HG02852 (cell line): ENCODE results near the gene HMGXB3.
"Not testable (repeated sequence)": the region's sequence is repeated elsewhere in the genome, so short reads cannot be mapped to it uniquely, and the experiment has no call there.

ENCODE experiments used
- ATAC-seq: cut with Tn5 transposase; IDR thresholded peaks from one replicate; pipeline ENCODE4 v1.9.1; 2021; ENCODE audit warnings: mild to moderate bottlenecking, moderate library complexity; ENCODE audit not compliant: unreplicated experiment

HMGXB3 gene

DNA sequence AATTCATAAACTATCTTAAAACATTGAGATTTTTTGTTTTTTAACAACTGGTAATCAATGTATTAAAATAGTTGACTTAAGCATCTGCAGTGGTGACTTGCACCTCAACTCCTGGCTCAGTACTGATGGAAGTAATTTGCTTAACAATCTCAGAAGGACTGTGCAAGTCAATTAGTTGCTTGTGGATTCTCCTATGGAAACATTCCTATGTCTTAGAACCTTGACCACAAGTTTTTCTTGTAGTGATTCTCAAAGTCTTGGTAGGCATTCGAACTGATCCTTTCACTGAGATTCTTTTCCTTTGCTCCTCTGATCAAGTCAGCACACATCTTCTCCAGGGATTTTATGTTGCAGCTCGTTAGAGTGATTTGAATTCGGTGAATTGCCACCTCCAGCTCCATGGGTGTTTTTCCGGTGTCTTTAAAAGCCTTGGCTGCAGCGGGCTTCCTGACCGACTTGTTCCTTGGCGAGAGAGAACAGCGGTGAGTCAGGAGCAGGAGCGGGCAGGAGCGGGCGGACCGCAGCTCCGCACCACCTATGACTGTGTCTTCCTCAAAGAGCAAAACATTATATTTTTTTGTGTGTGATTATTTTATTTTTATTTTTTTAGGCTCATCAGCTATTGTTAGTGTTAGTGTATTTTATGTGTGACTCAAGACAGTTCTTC lies 21.1 kb downstream of the HMGXB3 start:
- no peak for ATAC-seq

GRCh38 chr5:150022158-150022531 lies 21.6 kb downstream of the HMGXB3 start:
- ATAC-seq: no peak

GRCh38 chr5:150022681-150023080 lies 22.1 kb downstream of the HMGXB3 start:
- no peak for ATAC-seq

DNA sequence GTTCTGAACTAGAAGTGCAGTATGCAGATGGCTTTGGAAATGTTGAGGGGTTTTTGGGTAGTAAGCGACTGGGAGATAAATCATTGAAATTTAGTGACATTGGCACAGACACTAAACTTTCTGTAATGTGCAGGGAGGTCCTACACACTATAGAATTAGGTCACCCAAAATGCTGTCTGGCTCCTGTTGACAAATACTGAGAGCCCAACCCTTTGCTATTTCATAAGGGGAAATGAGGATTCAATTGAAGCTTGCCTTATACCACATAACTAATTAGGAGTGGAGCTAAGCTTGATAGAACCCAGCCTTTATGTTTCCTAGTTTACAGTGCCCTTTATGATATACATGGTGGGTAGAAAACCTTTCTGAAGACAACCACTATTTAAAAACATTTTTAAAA lies 22.6 kb downstream of the HMGXB3 start:
- ATAC-seq: no peak

- no peak for ATAC-seq
These were observed 23.9 kb downstream of the HMGXB3 start for GRCh38 chr5:150024346-150024984.

- ATAC-seq: no peak
These were observed 26.2 kb downstream of the HMGXB3 start for GRCh38 chr5:150026682-150027172.

DNA sequence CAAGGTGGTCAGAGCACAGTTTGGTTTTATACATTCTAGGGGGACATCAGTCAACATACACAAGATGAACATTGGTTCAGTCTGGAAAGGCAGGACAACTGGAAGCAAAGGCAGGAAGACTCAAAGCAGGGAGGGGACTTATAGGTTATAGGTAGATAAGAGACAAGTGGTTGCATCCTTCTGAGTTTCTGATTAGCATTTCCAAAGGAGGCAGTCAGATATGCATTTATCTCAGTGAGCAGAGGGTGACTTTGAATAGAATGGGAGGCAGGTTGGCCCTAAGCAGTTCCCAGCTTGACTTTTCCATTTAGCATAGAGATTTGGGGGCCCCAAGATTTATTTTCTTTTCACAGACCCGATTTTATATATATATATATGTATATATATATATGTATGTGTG lies 27.5 kb downstream of the HMGXB3 start:
- not testable (repeated sequence) for ATAC-seq

DNA sequence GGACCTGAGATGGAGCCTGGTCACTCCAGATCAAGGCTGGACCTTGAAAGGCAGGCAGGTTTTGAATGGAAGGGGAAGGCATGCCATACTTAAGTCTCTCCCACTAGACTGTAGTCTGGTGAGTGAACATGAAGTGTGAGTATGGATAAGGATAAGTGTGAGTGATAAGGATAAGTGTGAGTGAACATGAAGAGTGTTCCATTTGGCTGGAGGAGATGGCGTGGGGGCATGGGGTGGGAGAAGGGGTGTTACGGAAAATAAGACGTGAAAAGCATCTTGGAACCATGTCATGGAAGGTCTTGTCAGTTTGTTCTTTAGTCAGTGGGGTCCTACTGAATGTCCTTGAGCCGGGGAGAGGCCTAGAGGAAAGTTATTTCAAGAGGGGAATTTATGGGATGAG lies 32.8 kb downstream of the HMGXB3 start:
- ATAC-seq: no peak

- ATAC-seq: no peak
These were observed 34.1 kb downstream of the HMGXB3 start for GRCh38 chr5:150034662-150035061.

- peak; percentile 97 for ATAC-seq
These were observed 34.8 kb downstream of the HMGXB3 start for GRCh38 chr5:150035139-150035895.

- ATAC-seq: no peak
These were observed 36.0 kb downstream of the HMGXB3 start for GRCh38 chr5:150036513-150036912.

GRCh38 chr5:150038547-150038946 lies 38.0 kb downstream of the HMGXB3 start:
- no peak for ATAC-seq

GRCh38 chr5:150042459-150042858 lies 41.9 kb downstream of the HMGXB3 start:
- ATAC-seq: no peak

DNA sequence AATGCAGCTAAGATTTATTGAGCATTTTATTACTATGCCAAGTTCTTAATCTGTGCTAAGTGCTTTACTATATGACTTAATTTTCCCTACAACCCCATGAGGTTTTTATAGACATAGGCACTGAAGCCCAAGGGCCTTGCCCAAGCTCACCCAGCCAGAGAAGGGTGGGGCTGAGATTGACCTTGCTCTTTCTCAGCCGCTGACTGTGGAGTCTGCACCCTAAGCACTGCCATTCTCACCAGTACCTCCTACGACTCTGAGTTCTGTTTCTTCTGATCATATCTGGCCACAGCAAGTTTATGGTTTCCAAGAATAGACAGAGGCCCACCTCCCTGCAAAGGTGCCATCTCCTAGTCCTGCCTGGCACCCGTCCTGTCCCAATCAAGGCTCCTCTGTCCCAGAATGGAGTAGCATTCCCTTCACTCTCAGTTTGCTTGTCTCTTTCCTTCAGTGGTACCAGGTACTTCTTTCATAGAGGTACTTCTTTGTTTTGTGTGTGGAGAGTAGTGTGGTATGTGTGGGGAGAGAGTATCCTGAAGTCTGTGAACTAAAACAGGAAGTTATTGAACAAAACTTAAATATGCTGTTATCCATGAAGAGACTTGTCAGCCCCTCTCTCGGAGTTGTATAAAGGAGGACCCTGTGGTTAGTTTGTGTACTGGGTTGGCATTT lies 43.3 kb downstream of the HMGXB3 start:
- no peak for ATAC-seq

DNA sequence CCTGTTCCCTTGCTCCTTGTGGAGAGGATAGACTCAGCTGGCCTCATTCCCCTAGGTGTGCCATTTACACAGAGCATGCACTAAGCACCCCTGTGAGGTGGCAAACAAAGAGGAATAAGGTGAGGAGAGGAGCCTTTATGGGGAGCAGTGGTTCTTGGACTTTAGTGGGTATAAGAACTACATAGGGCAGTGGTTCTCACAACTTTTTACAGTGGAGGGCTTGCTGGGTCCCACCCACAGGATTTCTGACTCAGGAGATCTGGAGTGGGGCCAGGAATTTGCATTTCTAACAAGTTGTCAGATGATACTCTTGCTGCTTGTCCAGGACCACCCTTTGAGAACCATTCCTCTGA lies 43.8 kb downstream of the HMGXB3 start:
- no peak for ATAC-seq

DNA sequence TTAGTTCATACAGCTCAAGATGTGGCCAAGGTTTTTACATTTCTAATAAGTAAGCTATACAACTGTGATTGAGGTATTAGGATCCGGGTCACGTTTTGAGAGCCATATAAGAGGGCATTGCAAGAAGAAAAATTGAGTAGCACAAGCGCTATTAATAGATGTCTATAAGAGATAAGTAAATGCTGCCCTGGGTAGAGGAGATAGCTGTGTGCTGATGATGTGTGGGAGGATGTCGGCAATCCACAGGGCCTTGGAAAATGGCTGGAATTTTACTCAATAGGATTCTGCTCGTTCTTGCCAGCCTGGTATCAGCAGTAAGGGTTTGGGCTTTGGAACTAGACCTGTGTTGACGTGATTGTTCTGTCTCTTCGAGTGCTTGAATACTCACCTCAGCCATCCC lies 44.2 kb downstream of the HMGXB3 start:
- no peak for ATAC-seq

DNA sequence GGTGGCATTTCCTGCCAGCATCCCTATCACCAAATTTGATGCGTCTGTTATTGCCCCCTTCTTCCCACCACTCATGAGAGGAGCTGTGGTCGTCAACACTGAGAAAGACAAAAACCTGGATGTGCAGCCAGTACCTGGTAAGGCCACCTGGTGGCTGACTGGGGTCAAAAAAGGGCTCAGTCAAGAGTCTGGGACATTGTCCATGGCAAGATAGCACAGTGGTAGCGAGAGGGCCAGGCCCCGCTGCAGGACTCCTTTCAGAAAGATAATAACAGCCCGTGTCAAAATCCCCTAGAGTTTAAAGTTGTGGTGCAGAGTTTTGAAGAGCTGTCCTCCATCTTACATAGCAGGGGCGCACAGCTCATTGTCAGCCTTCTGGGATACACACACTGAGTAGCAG lies 45.0 kb downstream of the HMGXB3 start:
- ATAC-seq: no peak

DNA sequence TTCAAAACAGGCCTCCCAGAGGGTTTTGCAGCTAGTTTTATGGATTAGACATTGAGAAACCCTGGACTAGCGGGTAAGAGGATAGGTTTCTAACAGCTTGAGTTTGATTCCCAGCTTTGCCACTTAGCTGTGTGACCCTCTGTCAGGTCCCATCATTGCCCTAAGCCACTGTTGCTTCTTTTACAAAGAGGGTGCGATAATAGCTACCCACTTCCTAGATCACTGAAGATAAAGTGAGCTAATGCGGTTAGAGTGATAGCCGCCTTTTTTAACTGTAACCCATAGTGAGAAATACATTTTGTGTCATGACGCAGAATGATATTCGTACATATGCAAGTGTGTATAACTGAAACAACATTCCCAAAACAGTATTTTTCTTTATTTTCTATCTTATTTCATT lies 45.5 kb downstream of the HMGXB3 start:
- no peak for ATAC-seq

DNA sequence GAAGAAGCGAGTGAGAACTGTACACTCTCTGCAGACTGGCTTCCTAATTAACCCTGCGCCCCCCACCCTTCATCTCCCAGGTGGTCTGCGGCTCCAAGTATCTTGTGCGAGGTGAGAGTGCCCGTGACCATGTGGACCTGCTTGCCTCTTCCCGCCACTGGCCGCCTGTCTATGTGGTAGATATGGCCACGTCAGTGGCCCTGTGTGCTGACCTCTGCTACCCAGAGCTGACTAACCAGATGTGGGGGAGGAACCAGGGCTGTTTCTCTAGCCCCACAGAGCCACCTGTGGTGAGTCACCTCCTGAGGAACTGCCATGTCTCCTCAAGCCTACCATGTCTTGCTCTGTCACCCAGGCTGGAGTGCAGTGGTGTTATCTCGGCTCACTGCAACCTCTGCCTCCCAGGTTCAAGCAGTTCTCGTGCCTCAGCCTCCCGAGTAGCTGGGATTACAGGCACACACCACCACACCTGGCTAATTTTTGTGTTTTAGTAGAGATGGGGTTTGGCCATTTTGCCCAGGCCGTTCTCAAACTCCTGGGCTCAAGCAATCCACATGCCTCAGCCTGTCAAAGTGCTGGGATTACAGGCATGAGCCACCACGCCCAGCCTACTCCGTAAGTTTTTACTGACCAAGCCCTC lies 49.8 kb downstream of the HMGXB3 start:
- not testable (repeated sequence) for ATAC-seq

- ATAC-seq: no peak
These were observed 51.2 kb downstream of the HMGXB3 start for GRCh38 chr5:150051657-150052195.
